Stimulated activated CD8-positive, alpha-beta memory T cell treated with anti-CD3 and anti-CD28 coated beads, Interleukin-7, amount 100 ng/mL, for 48 hours (primary cell): ENCODE data around the gene LIPF.
"Not testable (repeated sequence)": the region's sequence is repeated elsewhere in the genome, so short reads cannot be mapped to it uniquely, and the experiment has no call there.

Source experiments
- DNase-seq, 2 donors: peaks; one replicate each; pipeline ENCODE4 v3.0.0-alpha.2; 2020; ENCODE audit warnings: low read depth in 1 of 2; ENCODE audit errors: extremely low read depth in 1 of 2

The LIPF gene

DNA sequence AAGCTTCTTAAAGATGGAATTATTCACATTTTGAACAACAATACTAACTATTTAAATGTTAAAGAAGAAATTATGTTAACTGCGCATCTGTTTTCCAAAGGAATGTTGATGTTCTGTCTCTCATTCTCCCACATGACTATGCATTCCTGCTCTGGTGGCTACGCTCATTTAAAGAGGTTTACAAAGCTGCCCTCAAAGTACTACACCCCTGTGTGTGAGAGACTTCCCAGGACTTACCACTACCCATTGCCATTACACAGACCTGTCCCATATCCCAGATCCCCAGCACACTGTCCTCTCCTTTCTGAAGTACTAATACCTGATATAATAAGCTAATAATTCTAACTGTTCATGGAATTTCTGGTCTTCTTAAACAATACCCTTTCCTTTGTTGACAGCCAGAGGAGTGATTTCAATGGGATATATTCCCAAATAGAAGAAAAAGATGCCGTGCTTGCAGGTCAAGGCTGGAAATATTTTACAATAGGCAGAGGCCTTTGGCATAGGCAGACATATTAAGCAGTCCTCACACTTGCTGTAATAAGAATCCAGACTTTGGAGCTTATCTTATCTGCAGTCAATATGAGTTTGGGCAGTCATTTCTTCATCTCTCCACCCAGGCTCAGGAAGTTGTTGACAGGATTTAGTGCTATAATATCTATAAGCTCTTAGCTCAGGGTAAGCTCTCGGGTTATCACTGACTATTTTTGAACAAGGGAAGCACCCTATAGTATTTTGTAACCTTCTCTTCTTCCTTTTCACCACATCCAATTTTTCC, 12.2 kb downstream of the LIPF start:
- DNase-seq = no peak

DNA sequence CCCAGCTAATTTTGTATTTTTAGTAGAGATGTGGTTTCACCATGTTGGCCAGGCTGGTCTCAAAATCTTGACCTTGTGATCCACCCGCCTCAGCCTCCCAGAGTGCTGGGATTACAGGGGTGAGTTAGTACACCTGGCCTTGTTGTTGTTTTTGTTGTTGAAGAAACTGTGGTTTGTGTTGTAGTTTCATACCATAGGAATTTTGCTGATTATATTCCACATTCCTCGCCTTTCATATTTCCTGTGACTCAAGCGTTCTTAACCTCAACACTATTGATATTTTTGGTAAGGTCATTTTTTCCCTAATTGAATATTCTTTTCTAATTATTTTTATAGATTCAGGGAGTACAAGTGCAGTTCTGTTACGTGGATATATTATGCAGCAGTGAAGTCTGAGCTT, 16.7 kb downstream of the LIPF start:
- DNase-seq = no peak

GRCh38 chr10:88682491-88682890, 18.2 kb downstream of the LIPF start:
- no peak for DNase-seq

- no peak for DNase-seq
Observed at GRCh38 chr10:88687853-88688467, 23.7 kb downstream of the LIPF start.

- no peak for DNase-seq
Observed at GRCh38 chr10:88689366-88689765, 25.1 kb downstream of the LIPF start.

- no peak for DNase-seq
Observed at GRCh38 chr10:88693392-88694020, 29.3 kb downstream of the LIPF start.

GRCh38 chr10:88702848-88703597, 38.8 kb downstream of the LIPF start:
- no peak for DNase-seq

DNA sequence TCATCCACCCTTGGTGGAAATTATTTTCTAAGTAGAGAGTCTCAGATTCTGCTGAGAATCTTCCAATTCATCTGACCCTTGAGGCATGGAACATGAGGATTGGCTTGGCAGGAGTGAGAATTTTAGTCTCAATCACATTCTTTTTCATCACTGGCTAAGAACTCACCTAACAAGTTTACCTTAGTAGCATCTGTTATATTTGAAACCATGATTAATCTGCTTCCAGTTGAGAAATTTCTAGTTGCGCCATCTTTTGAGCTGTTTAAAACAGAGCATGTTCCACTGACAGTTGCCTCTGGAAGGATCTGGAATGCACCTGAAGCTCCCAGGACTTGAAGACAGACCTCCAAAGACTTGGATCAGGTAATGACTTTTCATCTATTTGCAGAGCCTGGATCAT, 41.7 kb downstream of the LIPF start, which contains the start of gene LIPK:
TSS of gene LIPK (plus strand) at position 292 of the 400 bp plus-strand sequence. CDS start 18,295 bp downstream, outside the sequence.
- no peak for DNase-seq

GRCh38 chr10:88707429-88708155, 43.4 kb downstream of the LIPF start:
- DNase-seq = no peak

GRCh38 chr10:88709361-88709760, 45.1 kb downstream of the LIPF start:
- not testable (repeated sequence) for DNase-seq

GRCh38 chr10:88715517-88715916, 51.3 kb downstream of the LIPF start:
- no peak for DNase-seq

GRCh38 chr10:88721392-88721791, 57.1 kb downstream of the LIPF start:
- no peak for DNase-seq

DNA sequence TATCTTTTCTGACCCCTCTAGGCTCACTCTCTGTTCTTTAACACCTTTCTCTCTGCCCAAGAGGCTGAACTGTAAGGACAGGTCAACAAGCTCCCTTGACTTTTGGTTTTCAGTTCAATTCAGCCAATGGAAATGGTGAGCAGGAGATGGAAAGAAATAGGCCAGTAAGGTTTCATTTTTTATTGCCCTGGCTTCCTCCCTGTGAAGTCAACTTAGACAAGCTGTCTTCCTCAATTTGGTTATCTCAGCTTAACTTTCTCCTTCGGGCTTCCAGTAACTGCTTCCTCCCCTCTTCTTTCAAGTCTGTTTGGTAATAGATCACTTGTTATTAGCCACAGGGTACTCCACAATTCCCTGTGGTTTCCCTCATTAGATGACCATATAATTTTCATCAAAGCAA, 61.6 kb downstream of the LIPF start:
- DNase-seq = no peak

DNA sequence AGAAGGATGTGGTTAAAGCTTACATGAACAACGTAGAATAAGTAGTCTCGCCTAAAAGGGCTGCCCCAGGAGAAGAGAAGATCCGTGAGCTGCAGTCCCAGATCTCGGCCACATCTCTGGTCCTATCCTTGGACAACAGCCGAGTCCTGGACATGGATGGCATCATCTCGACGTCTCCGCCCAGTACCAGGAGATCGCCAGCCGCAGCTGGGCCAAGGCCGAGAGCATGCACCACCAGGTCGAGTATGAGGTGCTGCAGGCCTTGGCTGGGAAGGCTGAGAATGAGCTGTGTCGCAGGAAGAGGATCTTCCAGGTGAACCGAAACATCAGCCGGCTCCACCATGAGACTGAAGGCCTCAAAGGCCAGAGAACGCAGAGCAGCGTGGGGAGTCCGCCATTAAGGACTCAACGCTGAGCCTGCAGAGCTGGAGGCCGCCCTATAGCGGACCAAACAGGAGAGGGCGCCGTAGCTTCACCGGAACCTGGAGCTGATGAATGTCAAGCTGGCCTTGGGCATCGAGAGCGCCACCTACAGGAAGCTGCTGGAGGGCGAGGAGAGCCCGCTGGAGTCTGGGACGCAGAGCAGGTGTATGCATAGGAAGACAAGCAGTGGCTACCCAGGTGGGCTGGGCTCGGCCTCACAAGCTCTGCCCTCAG, 64.0 kb downstream of the LIPF start:
- DNase-seq = peak; percentile 26 to 43
